H9 (cell line): ENCODE results near the gene FBLN2. TPM values are rescaled to one million over a fixed set of nuclear protein-coding genes. Genes with fewer than 3 reads are reported as not detected.

Source experiments
- DNase-seq: peaks from one replicate; pipeline ENCODE4 v3.0.0-alpha.2; 2017
- H2AFZ ChIP-seq: one replicate; pipeline ENCODE4 v1.6.1; 2013; ENCODE audit warnings: mild to moderate bottlenecking, low read length, control low read depth, moderate library complexity
- H2AK5ac ChIP-seq: 2 replicates; pipeline ENCODE4 v1.6.1; 2013; ENCODE audit warnings: low read length, control low read depth, mixed read lengths; ENCODE audit not compliant: insufficient read length
- H2BK120ac ChIP-seq: one replicate; pipeline ENCODE4 v1.6.1; 2013; ENCODE audit warnings: low read depth, mild to moderate bottlenecking, low read length, control low read depth, inconsistent platforms; ENCODE audit not compliant: poor library complexity, severe bottlenecking
- H2BK12ac ChIP-seq: 2 replicates; pipeline ENCODE4 v1.6.1; 2013; ENCODE audit warnings: low read length, control low read depth, mixed read lengths, low read depth; ENCODE audit not compliant: insufficient read length
- H2BK15ac ChIP-seq: 2 replicates; pipeline ENCODE4 v1.6.1; 2013; ENCODE audit warnings: low read depth, low read length, control low read depth
- H2BK20ac ChIP-seq: one replicate; pipeline ENCODE4 v1.6.1; 2013; ENCODE audit warnings: low read depth, mild to moderate bottlenecking, low read length, control low read depth, inconsistent platforms; ENCODE audit not compliant: poor library complexity, severe bottlenecking
- H2BK5ac ChIP-seq: 2 replicates; pipeline ENCODE4 v1.6.1; 2013; ENCODE audit warnings: low read length, control low read depth, mixed read lengths; ENCODE audit not compliant: insufficient read length
- H3K14ac ChIP-seq: 2 replicates; pipeline ENCODE4 v1.6.1; 2013; ENCODE audit warnings: low read length, control low read depth; ENCODE audit not compliant: insufficient read depth
- H3K18ac ChIP-seq: 2 replicates; pipeline ENCODE4 v1.6.1; 2013; ENCODE audit warnings: low read depth, mild to moderate bottlenecking, mixed read lengths, low read length, control low read depth; ENCODE audit not compliant: insufficient read length
- H3K23ac ChIP-seq: 2 replicates; pipeline ENCODE4 v1.6.1; 2013; ENCODE audit warnings: low read length, control low read depth, mixed read lengths, low read depth; ENCODE audit not compliant: insufficient read length
- H3K23me2 ChIP-seq: 2 replicates; pipeline ENCODE4 v1.6.1; 2013; ENCODE audit warnings: low read depth, mild to moderate bottlenecking, mixed read lengths, low read length, control low read depth; ENCODE audit not compliant: insufficient read length, poor library complexity, severe bottlenecking
- H3K27ac ChIP-seq: 2 replicates; pipeline ENCODE4 v1.5.1; 2013; ENCODE audit warnings: low read length, control low read depth, mixed read lengths, low read depth; ENCODE audit not compliant: insufficient read length
- H3K27me3 ChIP-seq: 2 replicates; pipeline ENCODE4 v1.6.1; 2013; ENCODE audit warnings: low read length, control low read depth, inconsistent platforms; ENCODE audit not compliant: insufficient read depth
- H3K4ac ChIP-seq: 2 replicates; pipeline ENCODE4 v1.6.1; 2013; ENCODE audit warnings: low read depth, mild to moderate bottlenecking, control low read depth, inconsistent platforms, low read length, moderate library complexity
- H3K4me1 ChIP-seq: 2 replicates; pipeline ENCODE4 v1.6.1; 2013; ENCODE audit warnings: low read length, control low read depth, inconsistent platforms; ENCODE audit not compliant: insufficient read depth
- H3K4me2 ChIP-seq: 2 replicates; pipeline ENCODE4 v1.6.1; 2013; ENCODE audit warnings: low read length, control low read depth, mixed read lengths; ENCODE audit not compliant: insufficient read length, insufficient read depth
- H3K56ac ChIP-seq: 2 replicates; pipeline ENCODE4 v1.6.1; 2013; ENCODE audit warnings: low read depth, mild to moderate bottlenecking, mixed read lengths, low read length, control low read depth; ENCODE audit not compliant: insufficient read length
- H3K79me1 ChIP-seq: 2 replicates; pipeline ENCODE4 v1.6.1; 2013; ENCODE audit warnings: low read depth, mild to moderate bottlenecking, moderate library complexity, low read length, control low read depth, inconsistent platforms; ENCODE audit not compliant: insufficient read depth, poor library complexity, severe bottlenecking
- H3K79me2 ChIP-seq: 2 replicates; pipeline ENCODE4 v1.6.1; 2013; ENCODE audit warnings: low read length, control low read depth, inconsistent platforms; ENCODE audit not compliant: insufficient read depth
- H3K9ac ChIP-seq: 2 replicates; pipeline ENCODE4 v1.6.1; 2013; ENCODE audit warnings: low read length, control low read depth, mixed read lengths; ENCODE audit not compliant: insufficient read length; ENCODE audit errors: extremely low read depth
- H3K9me3 ChIP-seq: one replicate; pipeline ENCODE4 v1.6.1; 2013; ENCODE audit warnings: low read depth, low read length, inconsistent platforms; ENCODE audit not compliant: control insufficient read depth
- H3T11ph ChIP-seq: one replicate; pipeline ENCODE4 v1.6.1; 2013; ENCODE audit warnings: mild to moderate bottlenecking, low read length, control low read depth, inconsistent platforms
- H4K20me1 ChIP-seq: one replicate; pipeline ENCODE4 v1.6.1; 2013; ENCODE audit not compliant: control insufficient read depth, insufficient read length, insufficient read depth
- H4K5ac ChIP-seq: 2 replicates; pipeline ENCODE4 v1.6.1; 2013; ENCODE audit warnings: low read depth, mild to moderate bottlenecking, mixed read lengths, low read length, control low read depth; ENCODE audit not compliant: insufficient read length
- H4K8ac ChIP-seq: replicated peaks from 2 replicates; pipeline ENCODE4 v1.6.1; 2013; ENCODE audit warnings: low read length, control low read depth, mixed read lengths, low read depth; ENCODE audit not compliant: insufficient read length
- H4K91ac ChIP-seq: 2 replicates; pipeline ENCODE4 v1.6.1; 2013; ENCODE audit warnings: low read depth, mild to moderate bottlenecking, moderate library complexity, mixed read lengths, low read length, control low read depth; ENCODE audit not compliant: insufficient read length
- H3K27ac Mint-ChIP-seq, 3 experiments: 2 replicates in 2 of 3; 3 replicates in 1 of 3; pipeline ENCODE4 v1.8.0; 2020 to 2021; ENCODE audit warnings: mixed read lengths in 3 of 3, mild to moderate bottlenecking in 1 of 3, moderate library complexity in 1 of 3
- H3K27me3 Mint-ChIP-seq: 2 replicates; pipeline ENCODE4 v1.8.0; 2021; ENCODE audit warnings: low read depth, mild to moderate bottlenecking, moderate library complexity, mixed read lengths
- H3K36me3 Mint-ChIP-seq, 3 experiments: 2 replicates in 2 of 3; 3 replicates in 1 of 3; pipeline ENCODE4 v1.8.0; 2020 to 2021; ENCODE audit warnings: low read depth in 3 of 3, mixed read lengths in 3 of 3; ENCODE audit not compliant: insufficient read depth in 1 of 3
- H3K4me1 Mint-ChIP-seq, 2 experiments: 2 replicates each; pipeline ENCODE4 v1.8.0; 2020; ENCODE audit warnings: mixed read lengths in 2 of 2
- H3K4me3 Mint-ChIP-seq, 2 experiments: 2 replicates in 1 of 2; 3 replicates in 1 of 2; pipeline ENCODE4 v1.8.0; 2020 to 2021; ENCODE audit warnings: mild to moderate bottlenecking in 2 of 2, mixed read lengths in 2 of 2, moderate library complexity in 1 of 2
- H3K9me3 Mint-ChIP-seq, 2 experiments: 2 replicates in 1 of 2; 3 replicates in 1 of 2; pipeline ENCODE4 v1.8.0; 2020; ENCODE audit warnings: mild to moderate bottlenecking in 2 of 2, mixed read lengths in 2 of 2, moderate library complexity in 1 of 2
- WGBS: extraction: QIAGEN DNeasy Blood & Tissue Kit; methylation state at CpG from one replicate; pipeline ENCODE4 v1.1.7; 2013; ENCODE audit warnings: missing lambda C conversion rate, low lambda C conversion rate, mixed read lengths; ENCODE audit not compliant: insufficient read length; ENCODE audit errors: extremely low coverage; 5-methylcytosine and 5-hydroxymethylcytosine counted together
- total RNA-seq: library from RNA; stranded (reverse); gene quantifications from 2 replicates; pipeline ENCODE4 v1.2.1, GENCODE V29; 2021
- TF ChIP-seq, protein P1 (sequence below): fragments of 200-600 bp; sonication (generic); conservative IDR thresholded peaks from 3 replicates; pipeline ENCODE4 v1.8.0; 2021; ENCODE audit warnings: antibody characterized with exemption, mild to moderate bottlenecking

FBLN2 gene
- total RNA-seq, 1 experiment from 2014 or later = 11.8 TPM

GRCh38 chr3:13544293-13544831, 4.6 kb upstream of the FBLN2 start:
- Histone ChIP-seq H3K23ac (no peak overlapping the region), H3K27me3 (no peaks in the 10 kb centered on the region), H3K23me2 (no peaks in the 10 kb centered on the region), H3T11ph (no peak overlapping the region), H3K79me1 (no peaks in the 10 kb centered on the region), H4K8ac (no peak overlapping the region), H4K5ac (no peak overlapping the region), H3K27ac (no peak overlapping the region), H2BK15ac (no peak overlapping the region), H2BK20ac (no peak overlapping the region), H4K20me1 (no peaks in the 10 kb centered on the region), H4K91ac (no peak overlapping the region), H3K4ac (no peak overlapping the region), H2AK5ac (no peak overlapping the region), H2BK120ac (no peak overlapping the region), H2AFZ (no peak overlapping the region), H3K4me2 (no peak overlapping the region), H3K14ac (no peak overlapping the region), H2BK5ac (no peak overlapping the region), H3K4me1 (no peaks in the 10 kb centered on the region; the same call in 1 of the 2 replicates), H3K9ac (no peak overlapping the region), H3K9me3 (no peaks in the 10 kb centered on the region), H2BK12ac (no peak overlapping the region), H3K56ac (no peak overlapping the region), H3K18ac (no peak overlapping the region), H3K79me2 (no peaks in the 10 kb centered on the region)
- H3K9me3 Mint-ChIP-seq = peaks cover 0 to 2% of the 10 kb centered on the region in 2 experiments; a peak in 2 of 5 replicates
- no CpG with 5 or more reads among the region's 6 CpGs for WGBS
- peaks cover 26% of the 10 kb centered on the region for H3K27me3 Mint-ChIP-seq
- H3K27ac Mint-ChIP-seq = no peak overlapping the region; a peak in 1 of 7 replicates
- TF ChIP-seq, protein P1, sequence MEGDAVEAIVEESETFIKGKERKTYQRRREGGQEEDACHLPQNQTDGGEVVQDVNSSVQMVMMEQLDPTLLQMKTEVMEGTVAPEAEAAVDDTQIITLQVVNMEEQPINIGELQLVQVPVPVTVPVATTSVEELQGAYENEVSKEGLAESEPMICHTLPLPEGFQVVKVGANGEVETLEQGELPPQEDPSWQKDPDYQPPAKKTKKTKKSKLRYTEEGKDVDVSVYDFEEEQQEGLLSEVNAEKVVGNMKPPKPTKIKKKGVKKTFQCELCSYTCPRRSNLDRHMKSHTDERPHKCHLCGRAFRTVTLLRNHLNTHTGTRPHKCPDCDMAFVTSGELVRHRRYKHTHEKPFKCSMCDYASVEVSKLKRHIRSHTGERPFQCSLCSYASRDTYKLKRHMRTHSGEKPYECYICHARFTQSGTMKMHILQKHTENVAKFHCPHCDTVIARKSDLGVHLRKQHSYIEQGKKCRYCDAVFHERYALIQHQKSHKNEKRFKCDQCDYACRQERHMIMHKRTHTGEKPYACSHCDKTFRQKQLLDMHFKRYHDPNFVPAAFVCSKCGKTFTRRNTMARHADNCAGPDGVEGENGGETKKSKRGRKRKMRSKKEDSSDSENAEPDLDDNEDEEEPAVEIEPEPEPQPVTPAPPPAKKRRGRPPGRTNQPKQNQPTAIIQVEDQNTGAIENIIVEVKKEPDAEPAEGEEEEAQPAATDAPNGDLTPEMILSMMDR = no peak
- peak; percentile 18 for DNase-seq
- peaks cover 0 to 2% (median 0%) of the 10 kb centered on the region in 3 experiments; a peak in 2 of 7 replicates for H3K36me3 Mint-ChIP-seq
- peaks cover 18 to 33% of the 10 kb centered on the region in 2 experiments for H3K4me1 Mint-ChIP-seq
- H3K4me3 Mint-ChIP-seq = no peak overlapping the region
